Right renal pelvis (tissue), 4 donors: Measurements from ENCODE around the gene ABHD12B. TPM values are rescaled to one million over a fixed set of nuclear protein-coding genes. Genes with fewer than 3 reads are reported as not detected.
"Not testable (repeated sequence)": the region's sequence is repeated elsewhere in the genome, so short reads cannot be mapped to it uniquely, and the experiment has no call there.

Source experiments
- DNase-seq, 4 donors: peaks; one replicate each; pipeline ENCODE4 v3.0.0-alpha.2; 2013; ENCODE audit warnings: low read depth in 4 of 4, low spot score in 3 of 4, missing footprints in 1 of 4
- polyA plus RNA-seq, 4 donors: library from polyadenylated mRNA; unstranded; fragments of 120-200 nt; gene quantifications; one replicate each; pipeline ENCODE4 v1.2.1, GENCODE V29; 2013; ENCODE audit not compliant: insufficient read length in 4 of 4

ABHD12B gene
- polyA plus RNA-seq, 4 donors = 0.47 to 0.80 (median 0.77) TPM

DNA sequence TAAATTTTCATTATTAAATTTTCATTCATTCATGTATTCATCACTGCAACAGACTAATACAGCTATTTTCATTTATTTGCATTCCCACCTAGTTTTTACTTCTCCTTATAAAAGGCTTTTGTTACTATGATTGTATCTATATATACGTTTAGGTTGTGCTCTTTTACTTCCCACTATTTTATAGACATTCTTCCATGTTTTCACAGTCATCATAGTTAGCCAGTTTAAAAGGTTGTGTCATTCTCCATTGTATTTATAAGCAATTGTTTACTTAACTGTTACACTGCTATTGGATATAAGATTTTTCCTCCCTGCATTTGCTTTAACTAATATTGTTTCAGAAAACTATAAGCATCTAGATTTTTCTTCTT, 12.0 kb downstream of the ABHD12B start:
- DNase-seq = no peak

GRCh38 chr14:50887476-50887875, 15.6 kb downstream of the ABHD12B start:
- no peak for DNase-seq

DNA sequence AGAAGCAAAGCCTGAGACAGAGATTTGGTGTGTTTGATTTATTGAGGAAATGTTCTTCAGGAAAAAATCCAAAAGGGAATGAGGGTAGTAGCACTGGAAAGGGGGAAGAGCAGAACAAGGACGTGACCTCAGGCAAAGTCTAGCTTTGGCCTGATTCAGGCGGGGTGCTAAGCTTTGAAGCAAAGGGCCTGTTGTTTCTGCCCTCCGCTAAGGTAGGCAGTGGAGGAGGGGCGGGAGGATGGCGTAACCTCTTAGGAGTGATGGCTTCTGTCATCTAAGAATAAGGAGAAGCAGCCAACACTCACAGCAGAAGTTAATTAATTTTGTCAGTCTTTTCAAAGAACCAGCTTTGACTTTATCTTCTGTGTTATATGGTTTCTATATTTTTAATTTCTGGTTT, 20.4 kb downstream of the ABHD12B start:
- DNase-seq = no peak

DNA sequence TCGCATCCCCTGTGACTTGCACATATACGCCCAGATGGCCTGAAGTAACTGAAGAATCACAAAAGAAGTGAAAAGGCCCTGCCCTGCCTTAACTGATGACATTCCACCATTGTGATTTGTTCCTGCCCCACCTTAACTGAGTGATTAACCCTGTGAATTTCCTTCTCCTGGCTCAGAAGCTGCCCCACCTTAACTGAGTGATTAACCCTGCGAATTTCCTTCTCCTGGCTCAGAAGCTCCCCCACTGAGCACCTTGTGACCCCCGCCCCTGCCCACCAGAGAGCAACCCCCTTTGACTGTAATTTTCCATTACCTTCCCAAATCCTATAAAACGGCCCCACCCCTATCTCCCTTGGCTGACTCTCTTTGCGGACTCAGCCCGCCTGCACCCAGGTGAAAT, 24.6 kb downstream of the ABHD12B start:
- not testable (repeated sequence) for DNase-seq

GRCh38 chr14:50897005-50897404, 25.2 kb downstream of the ABHD12B start:
- DNase-seq = not testable (repeated sequence)

DNA sequence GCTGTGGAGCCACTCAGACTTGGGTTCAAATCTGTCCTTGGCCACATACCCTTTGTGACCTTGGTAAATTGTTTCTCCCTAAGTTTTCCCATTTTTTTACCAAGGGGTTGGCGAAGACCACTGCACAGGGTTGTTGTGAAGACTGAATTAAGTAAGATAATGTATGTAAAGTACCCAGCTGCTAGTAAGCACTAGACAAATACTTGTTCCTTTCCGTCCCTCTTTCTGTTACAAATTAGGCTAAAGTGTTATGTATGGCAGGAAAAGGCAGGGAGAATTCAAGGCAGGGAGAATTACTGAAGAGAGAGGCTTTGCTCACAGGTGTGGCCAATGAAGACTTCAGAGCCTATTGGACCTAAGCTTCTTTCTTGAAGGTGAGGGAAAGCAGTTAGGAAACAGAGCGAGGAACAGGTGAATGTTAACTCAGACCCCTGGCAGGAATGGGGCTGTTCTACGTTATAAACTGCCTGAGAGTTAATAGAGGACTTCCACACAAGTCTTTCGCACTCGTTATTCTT, 25.9 kb downstream of the ABHD12B start:
- no peak for DNase-seq

DNA sequence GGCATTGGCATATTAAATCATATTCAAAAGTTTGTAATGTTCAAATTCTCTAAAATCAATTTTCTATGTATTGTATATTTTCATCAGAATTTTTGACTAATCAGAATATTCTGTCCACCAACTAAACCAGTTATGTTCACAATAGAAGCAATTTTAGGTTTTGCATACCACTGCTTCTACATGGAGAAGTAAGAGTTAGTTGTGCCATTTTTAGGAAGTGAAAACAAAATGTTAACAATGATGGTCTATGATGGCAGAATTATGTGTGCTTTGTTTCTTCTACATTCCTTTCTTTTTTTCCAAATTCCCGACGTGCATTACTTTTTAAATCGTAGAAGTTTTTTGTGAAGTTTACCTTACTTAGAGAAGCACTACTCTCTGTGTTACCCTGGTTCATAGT, 29.5 kb downstream of the ABHD12B start:
- no peak for DNase-seq

DNA sequence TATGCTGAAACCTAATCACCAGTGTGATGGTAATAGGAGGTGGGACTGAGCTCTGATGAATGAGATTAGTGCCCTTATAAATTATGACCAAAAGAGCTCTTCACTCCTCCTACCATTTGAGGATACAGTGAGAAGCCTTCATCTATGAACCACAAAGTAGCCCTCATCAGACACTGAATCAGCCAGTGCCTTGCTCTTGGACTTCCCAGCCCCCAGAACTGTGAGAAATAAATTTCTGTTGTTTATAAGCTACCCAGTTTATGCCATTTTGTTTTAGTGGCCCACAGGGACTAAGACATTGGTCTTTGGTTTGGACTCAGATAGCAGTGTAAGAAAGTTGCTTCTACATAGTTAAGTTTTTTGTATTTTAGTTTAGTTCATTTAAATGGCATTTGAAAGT, 32.9 kb downstream of the ABHD12B start:
- DNase-seq = no peak

DNA sequence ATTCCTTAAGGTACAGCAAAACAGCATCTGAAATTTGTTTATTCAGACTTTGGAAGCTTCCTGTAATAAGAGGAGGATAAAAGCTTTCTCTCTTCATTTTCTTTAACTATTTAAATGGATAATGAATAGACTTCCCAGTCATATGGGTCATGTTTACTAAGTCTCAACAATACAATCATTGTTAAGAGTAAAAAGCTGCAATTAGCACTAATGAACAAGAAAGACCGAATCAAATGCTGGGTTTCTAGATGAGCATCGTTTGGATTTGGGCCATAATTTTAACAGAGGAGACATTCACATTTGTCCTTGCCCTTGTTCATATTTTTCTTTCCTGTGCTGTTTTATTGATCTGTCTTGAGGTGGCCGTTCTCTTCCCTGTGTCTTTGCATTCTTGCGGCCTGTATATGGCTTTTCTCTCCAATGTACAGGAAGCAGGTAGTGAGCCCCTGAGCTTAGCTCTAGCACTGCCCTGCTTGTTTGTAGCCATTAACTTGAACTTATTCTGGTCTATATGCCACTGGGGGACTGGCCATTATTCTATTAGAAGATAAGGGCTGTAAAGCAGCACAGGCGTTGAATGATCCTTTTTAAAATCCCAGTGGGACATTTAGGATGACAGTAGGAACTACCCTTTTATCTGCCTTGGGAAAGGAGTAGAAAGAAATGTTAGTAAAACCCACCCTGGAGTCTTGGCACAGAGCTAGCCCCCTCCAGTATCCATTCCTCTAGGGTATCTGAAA, 34.6 kb downstream of the ABHD12B start:
- no peak for DNase-seq

- DNase-seq = no peak
These were observed 38.9 kb downstream of the ABHD12B start for GRCh38 chr14:50910495-50911420.

GRCh38 chr14:50917449-50917848, 45.6 kb downstream of the ABHD12B start:
- no peak for DNase-seq

DNA sequence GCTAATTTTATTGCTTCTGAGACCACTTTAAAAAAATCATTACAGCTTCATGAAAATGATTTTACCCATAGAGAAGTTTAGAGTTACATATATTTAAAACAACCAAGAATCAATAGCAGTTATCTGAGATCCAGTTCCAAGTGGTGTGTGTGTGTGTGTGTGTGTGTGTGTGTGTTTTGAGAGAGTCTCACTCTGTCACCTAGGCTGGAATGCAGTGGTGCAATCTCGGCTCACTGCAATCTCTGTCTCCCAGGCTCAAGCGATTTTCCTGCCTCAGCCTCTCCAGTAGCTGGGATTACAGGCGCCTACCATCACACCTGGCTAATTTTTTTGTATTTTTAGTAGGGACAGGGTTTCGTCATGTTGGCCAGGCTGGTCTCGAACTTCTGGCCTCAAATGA, 47.7 kb downstream of the ABHD12B start:
- DNase-seq = not testable (repeated sequence)

DNA sequence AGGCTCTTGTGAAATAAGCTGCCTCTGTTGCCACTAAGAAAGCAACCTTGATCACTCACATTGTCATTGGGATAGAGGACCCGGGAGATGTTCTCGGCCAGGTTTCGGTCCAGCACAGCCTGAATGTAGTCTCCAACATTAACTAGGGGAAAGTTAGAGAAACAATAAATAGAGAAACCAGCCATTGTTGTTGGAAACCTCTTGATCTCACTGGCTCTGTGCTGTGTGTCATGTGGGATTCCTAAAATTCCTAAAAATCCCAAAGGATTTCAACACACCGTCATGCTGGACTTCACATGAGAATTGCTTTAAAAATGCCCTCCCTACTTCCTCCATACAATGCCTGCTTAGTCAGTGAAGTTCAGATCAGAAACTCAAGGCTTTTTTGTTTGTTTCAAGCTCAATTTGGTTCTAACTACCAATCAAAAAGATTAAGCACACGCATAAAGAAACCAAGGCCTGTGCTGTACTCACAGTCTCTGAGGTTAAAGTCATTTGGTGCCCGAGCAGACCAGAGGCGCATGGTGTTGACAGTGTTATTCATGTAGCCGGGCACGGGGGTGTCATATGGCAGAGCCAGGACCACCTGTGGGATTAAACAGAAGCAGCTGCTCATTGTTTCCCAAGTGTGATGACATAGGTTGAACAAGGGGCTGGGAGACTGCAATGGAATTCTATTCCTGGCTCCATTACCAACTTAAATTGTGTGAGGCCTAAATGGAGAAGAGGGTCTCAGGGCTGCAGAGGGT, 48.8 kb downstream of the ABHD12B start:
- DNase-seq = no peak

GRCh38 chr14:50922803-50923202, 51.0 kb downstream of the ABHD12B start:
- no peak for DNase-seq

- DNase-seq = no peak
These were observed 52.4 kb downstream of the ABHD12B start for GRCh38 chr14:50924236-50924635.

GRCh38 chr14:50924843-50925242, 53.0 kb downstream of the ABHD12B start:
- no peak for DNase-seq

- no peak for DNase-seq
These were observed 55.1 kb downstream of the ABHD12B start for GRCh38 chr14:50926851-50927386.

DNA sequence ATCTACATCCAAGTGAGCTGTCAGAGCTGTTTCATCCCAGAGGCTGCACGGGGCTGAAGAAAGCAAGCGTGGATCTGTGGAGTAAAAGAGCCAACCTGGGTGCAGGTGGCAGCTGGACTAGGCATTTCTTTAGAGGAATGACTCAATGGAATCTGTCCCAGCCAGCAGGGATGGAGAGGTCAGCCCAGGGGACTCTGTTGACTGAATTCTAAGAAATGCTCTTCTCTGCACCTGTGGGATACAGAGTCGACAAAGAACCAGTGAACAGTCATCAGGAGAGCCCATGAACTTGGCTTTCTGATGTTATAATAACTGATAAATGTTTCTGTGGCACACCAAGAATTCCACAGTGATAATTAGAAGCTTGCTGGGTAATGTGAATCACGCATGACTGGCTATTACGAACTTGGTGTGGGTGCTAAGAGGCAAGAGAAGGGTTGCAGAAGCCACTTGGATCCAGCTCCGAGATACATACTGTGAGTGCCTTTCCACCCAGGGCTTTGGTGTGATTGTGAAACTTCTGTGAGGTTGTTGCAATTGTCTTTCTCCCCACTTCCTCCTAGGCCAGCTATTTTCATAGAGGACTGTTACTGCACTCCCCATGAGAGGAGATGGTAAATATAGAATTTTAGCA, 56.3 kb downstream of the ABHD12B start:
- DNase-seq = no peak

DNA sequence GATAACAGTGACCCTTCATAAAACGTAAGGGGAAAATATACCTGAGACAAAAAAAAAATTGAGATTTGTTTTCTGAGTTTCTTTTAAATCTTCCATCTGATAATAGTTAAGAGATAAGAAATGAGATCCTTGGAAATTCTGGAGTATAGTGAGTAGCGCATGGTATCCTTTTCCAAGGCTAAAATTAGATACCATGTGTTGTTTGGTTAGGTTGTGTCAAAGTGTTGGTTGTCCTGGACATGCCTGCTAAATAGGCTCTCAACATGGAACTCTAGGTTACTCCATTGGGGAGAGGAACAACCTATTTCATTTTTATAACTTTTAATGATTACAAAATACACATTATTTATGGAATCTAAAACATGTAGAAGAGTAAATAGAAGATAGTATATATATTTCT, 57.7 kb downstream of the ABHD12B start:
- no peak for DNase-seq

GRCh38 chr14:50931559-50931958, 59.7 kb downstream of the ABHD12B start:
- DNase-seq = no peak
